Rectal smooth muscle tissue (tissue), 1 donor: ENCODE data around the gene FBXW8.
"Not testable (repeated sequence)": the region's sequence is repeated elsewhere in the genome, so short reads cannot be mapped to it uniquely, and the experiment has no call there.

Experiments
- H3K27ac ChIP-seq: one replicate; pipeline ENCODE4 v1.7.0; 2013; ENCODE audit warnings: low read depth, low read length, inconsistent platforms
- H3K27me3 ChIP-seq: one replicate; pipeline ENCODE4 v1.7.0; 2013; ENCODE audit warnings: low read length; ENCODE audit not compliant: control insufficient read depth, insufficient read depth
- H3K36me3 ChIP-seq: one replicate; pipeline ENCODE4 v1.7.0; 2013; ENCODE audit warnings: low read length; ENCODE audit not compliant: control insufficient read depth, insufficient read depth
- H3K4me1 ChIP-seq: one replicate; pipeline ENCODE4 v1.7.0; 2013; ENCODE audit warnings: low read length; ENCODE audit not compliant: control insufficient read depth, insufficient read depth
- H3K4me3 ChIP-seq: one replicate; pipeline ENCODE4 v1.7.0; 2013; ENCODE audit warnings: low read length
- H3K9ac ChIP-seq: one replicate; pipeline ENCODE4 v1.7.0; 2013; ENCODE audit warnings: low read length

The FBXW8 gene

GRCh38 chr12:117047810-117048584, 137.2 kb downstream of the FBXW8 start:
- H3K4me3 ChIP-seq, result no peak overlapping the region
- no peaks in the 10 kb centered on the region for H3K36me3 ChIP-seq
- H3K4me1 ChIP-seq, result no peaks in the 10 kb centered on the region
- no peak overlapping the region for H3K27ac ChIP-seq
- H3K27me3 ChIP-seq, result no peaks in the 10 kb centered on the region
- no peak overlapping the region for H3K9ac ChIP-seq

- Histone ChIP-seq H3K36me3 (no peaks in the 10 kb centered on the region), H3K9ac (no peak overlapping the region), H3K27me3 (no peaks in the 10 kb centered on the region), H3K4me1 (no peaks in the 10 kb centered on the region), H3K27ac (no peak overlapping the region), H3K4me3 (no peak overlapping the region)
Measured at GRCh38 chr12:117048585-117048904, 137.8 kb downstream of the FBXW8 start.

- H3K27ac ChIP-seq, result no peak overlapping the region
- no peaks in the 10 kb centered on the region for H3K36me3 ChIP-seq
- H3K4me1 ChIP-seq, result no peaks in the 10 kb centered on the region
- no peak overlapping the region for H3K4me3 ChIP-seq
- H3K9ac ChIP-seq, result no peak overlapping the region
- H3K27me3 ChIP-seq, result no peaks in the 10 kb centered on the region
Measured at GRCh38 chr12:117049295-117049694, 138.5 kb downstream of the FBXW8 start.

- Histone ChIP-seq H3K9ac (no peak overlapping the region), H3K4me3 (no peak overlapping the region), H3K4me1 (no peaks in the 10 kb centered on the region), H3K27me3 (no peaks in the 10 kb centered on the region), H3K36me3 (no peaks in the 10 kb centered on the region), H3K27ac (no peak overlapping the region)
Measured at GRCh38 chr12:117050060-117050459, 139.3 kb downstream of the FBXW8 start.

GRCh38 chr12:117051380-117051779, 140.6 kb downstream of the FBXW8 start:
- Histone ChIP-seq H3K4me1 (no peaks in the 10 kb centered on the region), H3K9ac (no peak overlapping the region), H3K27ac (no peak overlapping the region), H3K36me3 (no peaks in the 10 kb centered on the region), H3K27me3 (no peaks in the 10 kb centered on the region), H3K4me3 (no peak overlapping the region)

- Histone ChIP-seq H3K4me3 (no peak overlapping the region), H3K27ac (no peak overlapping the region), H3K36me3 (no peaks in the 10 kb centered on the region), H3K4me1 (no peaks in the 10 kb centered on the region), H3K27me3 (no peaks in the 10 kb centered on the region), H3K9ac (no peak overlapping the region)
Measured at GRCh38 chr12:117052386-117053049, 141.8 kb downstream of the FBXW8 start.

- no peaks in the 10 kb centered on the region for H3K27me3 ChIP-seq
- no peaks in the 10 kb centered on the region for H3K4me1 ChIP-seq
- no peak overlapping the region for H3K4me3 ChIP-seq
- no peak overlapping the region for H3K9ac ChIP-seq
- no peaks in the 10 kb centered on the region for H3K36me3 ChIP-seq
- no peak overlapping the region for H3K27ac ChIP-seq
Measured at GRCh38 chr12:117053050-117053400, 142.3 kb downstream of the FBXW8 start.

GRCh38 chr12:117053597-117054201, 142.9 kb downstream of the FBXW8 start:
- Histone ChIP-seq H3K27me3 (no peaks in the 10 kb centered on the region), H3K27ac (no peak overlapping the region), H3K4me1 (no peaks in the 10 kb centered on the region), H3K9ac (no peak overlapping the region), H3K36me3 (no peaks in the 10 kb centered on the region), H3K4me3 (no peak overlapping the region)

- Histone ChIP-seq H3K36me3 (no peaks in the 10 kb centered on the region), H3K27ac (no peak overlapping the region)
Measured at GRCh38 chr12:117054279-117054678, 143.5 kb downstream of the FBXW8 start.

GRCh38 chr12:117057626-117058025, 146.9 kb downstream of the FBXW8 start:
- H3K27ac ChIP-seq, H3K4me3 ChIP-seq, H3K27me3 ChIP-seq, H3K36me3 ChIP-seq, H3K4me1 ChIP-seq, H3K9ac ChIP-seq: not testable (repeated sequence)

More at GRCh38 chr12:117054279-117054678, 143.5 kb downstream of the FBXW8 start:
- Histone ChIP-seq H3K9ac (no peak overlapping the region), H3K4me1 (no peaks in the 10 kb centered on the region), H3K4me3 (no peak overlapping the region), H3K27me3 (no peaks in the 10 kb centered on the region)

GRCh38 chr12:117058442-117059072, 147.8 kb downstream of the FBXW8 start:
- Histone ChIP-seq H3K9ac (no peak overlapping the region), H3K36me3 (no peaks in the 10 kb centered on the region), H3K4me3 (no peak overlapping the region), H3K27ac (no peak overlapping the region), H3K4me1 (no peaks in the 10 kb centered on the region), H3K27me3 (no peaks in the 10 kb centered on the region)

- no peak overlapping the region for H3K4me3 ChIP-seq
- H3K36me3 ChIP-seq, result no peaks in the 10 kb centered on the region
- no peaks in the 10 kb centered on the region for H3K27me3 ChIP-seq
- no peaks in the 10 kb centered on the region for H3K4me1 ChIP-seq
- H3K9ac ChIP-seq, result no peak overlapping the region
- no peak overlapping the region for H3K27ac ChIP-seq
Measured at GRCh38 chr12:117059156-117059555, 148.4 kb downstream of the FBXW8 start.
